Stromal cell of bone marrow (primary cell): ENCODE results near the gene SMARCD3.

Source experiments
- DNase-seq: peaks from one replicate; pipeline ENCODE4 v3.0.0-alpha.2; 2012; ENCODE audit warnings: low read depth

The SMARCD3 gene

GRCh38 chr7:151236406-151236805 is 12.1 kb downstream of the SMARCD3 start:
- no peak for DNase-seq

- no peak for DNase-seq
Measured at GRCh38 chr7:151235091-151235787, 13.3 kb downstream of the SMARCD3 start.

DNA sequence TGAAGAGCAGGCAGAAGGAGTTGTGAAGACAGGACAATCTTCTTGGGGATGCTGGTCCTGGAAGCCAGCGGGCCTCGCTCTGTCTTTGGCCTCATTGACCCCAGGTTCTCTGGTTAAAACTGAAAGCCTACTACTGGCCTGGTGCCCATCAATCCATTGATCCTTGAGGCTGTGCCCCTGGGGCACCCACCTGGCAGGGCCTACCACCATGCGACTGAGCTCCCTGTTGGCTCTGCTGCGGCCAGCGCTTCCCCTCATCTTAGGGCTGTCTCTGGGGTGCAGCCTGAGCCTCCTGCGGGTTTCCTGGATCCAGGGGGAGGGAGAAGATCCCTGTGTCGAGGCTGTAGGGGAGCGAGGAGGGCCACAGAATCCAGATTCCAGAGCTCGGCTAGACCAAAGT is 14.7 kb downstream of the SMARCD3 start:
- DNase-seq = no peak

- peak; percentile 65 for DNase-seq
Measured at GRCh38 chr7:151232917-151233701, 15.4 kb downstream of the SMARCD3 start.

DNA sequence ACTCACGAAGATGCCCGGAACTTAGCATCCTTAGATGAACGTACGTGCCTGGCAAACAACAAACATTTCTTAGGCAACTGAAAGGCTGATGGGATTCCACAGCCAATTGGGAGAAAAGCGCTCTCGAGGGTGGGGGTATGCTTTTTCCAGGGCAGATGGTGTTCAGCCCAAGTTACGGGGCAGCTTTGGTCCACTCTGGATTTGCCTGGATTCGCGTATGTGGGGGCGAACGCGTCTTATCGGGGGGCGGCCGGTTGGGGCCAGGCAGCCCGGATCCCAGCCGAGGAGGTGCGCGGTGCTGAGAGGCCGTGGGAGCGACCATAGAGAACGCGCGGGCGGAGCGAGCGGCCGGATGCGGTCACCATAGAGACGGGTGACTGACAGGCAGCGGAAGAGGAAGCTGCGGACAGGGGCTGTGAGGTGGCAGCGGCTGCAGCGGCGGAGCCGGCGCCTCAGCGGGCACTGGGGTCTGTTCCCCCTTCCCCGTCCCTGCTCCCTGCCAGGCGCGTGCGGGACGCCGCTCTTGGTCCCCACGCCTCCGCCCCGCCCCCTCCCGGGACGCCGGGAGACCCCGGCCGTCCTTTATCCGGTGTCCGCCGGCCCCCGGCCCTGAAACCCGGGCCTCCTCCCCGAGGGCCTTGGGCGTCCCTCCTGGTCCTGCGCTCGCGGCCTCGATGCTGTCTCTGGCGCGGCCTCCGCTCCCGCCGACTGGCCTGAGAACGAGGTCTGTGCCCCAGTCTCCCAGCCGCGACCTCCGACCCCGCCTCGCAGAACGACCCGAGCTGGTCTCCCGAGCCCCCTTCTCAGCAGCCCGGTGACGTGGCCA is 16.2 kb downstream of the SMARCD3 start, which contains the start of gene CHPF2:
TSS of gene CHPF2 (plus strand) at position 393 of the 826 bp plus-strand sequence. CDS start 1,529 bp downstream, outside the sequence.
- DNase-seq = peak; percentile 74

DNA sequence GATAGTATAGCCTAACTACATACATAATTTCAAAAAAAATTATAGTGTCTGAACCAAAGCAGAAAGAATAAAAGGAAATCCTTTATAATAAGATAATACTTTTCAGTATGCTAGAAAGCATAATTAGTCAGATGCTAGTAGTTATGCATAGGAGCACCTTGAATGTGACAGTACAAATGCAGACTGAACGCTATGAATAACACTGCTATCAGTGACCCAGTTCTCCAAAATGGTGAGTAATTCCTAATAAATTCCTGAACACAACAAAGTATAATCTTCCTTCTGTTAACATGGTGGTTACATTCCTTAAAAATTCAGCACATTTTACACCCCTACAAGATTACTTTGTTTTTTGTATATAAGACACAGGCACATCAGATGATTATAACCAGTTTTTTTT is 17.4 kb downstream of the SMARCD3 start:
- DNase-seq = no peak

DNA sequence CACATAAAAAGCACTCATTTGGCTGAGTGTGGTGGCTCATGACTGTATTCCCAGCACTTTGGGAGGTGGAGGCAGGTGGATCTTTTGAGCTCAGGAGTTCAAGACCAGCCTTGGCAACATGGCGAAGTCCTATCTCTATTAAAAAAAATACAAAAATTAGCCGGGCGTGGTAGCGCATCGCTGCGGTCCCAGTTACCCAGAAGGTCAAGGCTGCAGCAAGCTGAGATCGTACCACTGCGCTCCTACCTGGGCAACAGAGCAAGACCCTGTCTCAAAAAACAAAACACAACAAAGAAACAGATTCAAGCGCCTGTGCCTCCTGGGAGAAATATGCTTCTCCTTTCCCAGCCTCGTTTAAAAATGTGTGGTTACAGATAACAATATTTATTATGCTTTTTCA is 19.2 kb downstream of the SMARCD3 start:
- DNase-seq = no peak

DNA sequence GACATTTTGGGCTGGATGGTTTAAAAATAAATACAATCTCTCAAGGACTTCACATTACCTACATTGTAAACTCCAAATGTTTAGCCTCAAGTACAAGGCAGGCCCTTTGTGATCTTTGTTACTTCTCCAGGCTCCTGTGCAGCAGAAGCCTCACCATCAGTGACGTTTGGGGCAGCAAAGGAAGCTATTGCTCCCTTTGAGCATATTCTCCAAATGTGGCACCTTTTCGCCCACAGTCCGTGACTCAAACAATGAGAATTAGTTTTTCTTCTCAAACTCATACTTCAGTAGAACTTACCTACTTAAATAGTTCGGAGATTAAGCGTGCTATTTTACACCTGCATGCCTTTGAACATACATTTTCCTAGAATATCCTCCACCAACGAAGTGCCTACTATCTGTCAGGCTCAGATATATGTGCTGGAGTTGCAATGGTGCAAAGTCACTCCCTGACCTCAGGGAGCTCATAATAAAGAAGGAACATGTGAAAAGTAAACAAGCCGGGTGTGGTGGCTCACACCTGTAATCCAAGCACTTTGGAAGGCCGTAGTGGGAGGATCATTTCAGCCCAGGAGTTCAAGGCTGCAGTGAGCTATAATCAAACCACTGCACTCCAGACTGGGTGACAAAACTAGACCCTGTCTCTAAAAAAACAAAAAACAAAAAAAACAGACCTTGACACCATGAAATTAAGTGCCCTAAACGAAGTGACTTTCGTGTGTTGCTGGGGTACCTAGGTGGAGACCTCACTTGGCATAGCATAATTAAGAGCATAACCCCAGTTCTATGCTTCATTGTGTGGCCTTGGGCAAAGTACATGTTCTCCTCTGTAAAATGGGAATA is 20.2 kb downstream of the SMARCD3 start:
- no peak for DNase-seq

DNA sequence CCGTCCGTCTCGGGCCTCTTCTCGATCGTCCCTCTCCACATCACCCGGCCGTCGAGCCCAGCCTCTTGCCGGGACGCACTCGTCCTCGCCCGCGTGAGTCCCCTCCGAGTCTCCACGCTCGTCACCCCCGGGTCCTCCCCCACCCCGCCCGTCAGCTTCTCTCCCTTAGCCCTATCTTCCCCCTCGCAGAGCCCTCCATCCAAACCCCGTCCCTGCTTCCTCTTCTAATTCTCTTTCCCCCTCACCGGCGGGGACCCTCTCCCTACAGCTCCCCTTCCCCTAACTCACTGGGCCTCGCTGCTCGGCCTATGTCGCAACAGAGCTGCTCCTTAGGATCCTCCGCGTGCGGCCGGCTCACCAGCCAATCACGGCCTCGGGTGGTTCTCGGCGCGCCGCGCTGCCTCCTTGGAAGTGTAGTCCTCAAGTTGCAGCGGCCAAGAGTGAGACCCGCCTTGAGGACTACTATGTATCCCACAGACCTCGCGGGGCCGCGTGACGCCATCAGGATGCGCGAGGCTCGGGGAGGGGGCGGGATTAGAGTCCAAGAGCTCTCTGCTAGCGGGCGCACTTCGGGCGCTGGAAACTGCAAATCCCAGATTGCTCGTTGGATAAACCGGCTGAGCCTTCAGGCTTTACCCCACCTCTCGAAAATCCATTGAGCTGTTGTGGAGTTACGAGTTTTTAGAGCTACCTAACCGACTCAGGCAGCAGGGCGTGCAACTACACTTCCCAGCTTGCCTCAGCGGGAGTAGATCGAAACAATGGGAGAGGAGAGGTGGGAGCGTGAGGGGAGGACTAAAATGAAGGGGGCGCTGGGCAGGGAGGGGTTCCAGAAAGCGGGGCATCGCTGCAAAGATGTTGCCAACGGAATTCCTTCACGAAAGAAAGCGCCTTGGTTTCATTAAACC is 21.4 kb downstream of the SMARCD3 start, which contains the start of gene ABCF2:
TSS of gene ABCF2 (minus strand) at position 331 of the 908 bp plus-strand sequence. CDS start 747 bp downstream, outside the sequence.
- peak; percentile 99 for DNase-seq

DNA sequence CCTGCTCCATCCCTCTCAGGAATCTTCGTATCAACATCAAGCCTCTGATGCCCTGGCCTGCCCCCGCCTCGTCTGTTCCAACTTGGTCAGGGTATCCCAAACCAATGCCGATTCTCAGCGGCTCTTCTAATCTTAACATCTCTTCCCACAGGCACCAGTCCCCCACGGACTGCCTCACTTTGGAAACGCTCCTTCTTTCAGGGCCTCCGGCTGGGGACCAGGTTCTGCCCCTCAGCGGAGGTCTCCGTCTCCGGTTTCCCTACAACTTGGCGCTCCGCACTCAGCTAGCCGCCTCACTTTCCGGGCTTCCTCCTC is 22.0 kb downstream of the SMARCD3 start:
- no peak for DNase-seq

DNA sequence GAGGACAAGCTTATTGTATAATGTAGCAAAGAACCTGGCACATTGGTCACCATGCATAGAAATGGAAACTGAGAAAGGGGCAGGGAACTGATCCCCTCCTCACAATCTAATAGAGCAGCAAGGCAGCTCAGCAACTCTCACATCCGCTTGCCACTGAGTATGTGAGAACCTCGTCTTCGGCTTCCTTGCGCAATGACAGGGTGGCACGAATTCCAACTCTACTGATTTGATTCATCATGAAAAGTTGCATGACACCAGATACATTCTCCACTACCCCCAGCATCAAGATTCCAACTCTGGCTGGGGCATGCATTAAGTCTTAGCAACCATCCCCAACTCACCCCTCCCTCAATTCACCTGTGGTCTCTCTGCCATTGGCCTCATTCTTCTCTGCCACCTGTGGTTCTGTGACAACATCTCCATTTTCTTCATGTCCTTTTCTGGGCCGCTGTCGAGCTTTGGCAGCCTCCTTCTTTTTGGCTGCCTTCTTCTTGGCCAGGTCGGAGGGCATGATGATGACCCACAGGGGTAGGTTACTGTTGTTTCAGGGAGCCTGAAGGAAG is 22.5 kb downstream of the SMARCD3 start:
- no peak for DNase-seq

- no peak for DNase-seq
Measured at GRCh38 chr7:151223728-151224127, 24.8 kb downstream of the SMARCD3 start.

DNA sequence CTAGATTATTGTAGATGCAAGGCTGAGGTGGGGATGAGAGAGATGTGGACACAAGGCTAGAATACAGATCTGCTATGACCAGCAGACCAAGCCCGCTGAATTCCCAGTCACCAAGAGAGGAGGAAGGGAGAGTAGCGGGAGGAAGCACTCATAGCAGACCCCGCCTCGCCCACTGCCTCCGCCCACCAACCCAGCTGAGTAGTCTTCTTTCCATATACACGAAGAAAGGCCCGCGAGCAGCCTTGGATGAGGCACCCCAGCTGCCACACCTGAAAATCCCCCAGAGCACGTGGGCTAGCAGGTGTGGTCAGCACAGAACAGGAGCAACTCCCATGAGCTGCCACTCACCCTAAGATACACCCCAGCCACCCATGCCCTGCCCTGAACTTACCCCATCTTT is 30.3 kb downstream of the SMARCD3 start:
- DNase-seq = no peak

- no peak for DNase-seq
Measured at GRCh38 chr7:151215396-151215795, 33.1 kb downstream of the SMARCD3 start.

DNA sequence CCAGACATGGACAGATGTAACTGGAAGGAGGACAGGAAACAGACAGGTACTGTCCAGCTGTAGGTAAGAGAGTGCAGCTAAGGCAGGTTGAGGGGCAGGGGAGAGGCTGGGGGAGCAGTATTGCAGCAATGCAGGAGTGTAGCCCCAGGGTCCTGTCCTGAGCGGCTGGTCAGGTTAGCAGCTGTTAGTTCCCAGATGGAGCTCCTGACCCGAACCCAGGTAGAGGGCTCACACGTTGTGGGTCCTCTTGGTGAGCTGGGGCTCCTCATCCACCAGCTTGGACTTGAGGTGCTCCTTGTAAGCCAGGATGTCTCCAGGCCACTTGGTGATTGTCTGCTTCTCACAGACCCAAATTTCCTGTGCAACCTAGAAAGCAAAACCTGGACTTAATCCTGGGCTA is 34.7 kb downstream of the SMARCD3 start:
- DNase-seq = no peak

DNA sequence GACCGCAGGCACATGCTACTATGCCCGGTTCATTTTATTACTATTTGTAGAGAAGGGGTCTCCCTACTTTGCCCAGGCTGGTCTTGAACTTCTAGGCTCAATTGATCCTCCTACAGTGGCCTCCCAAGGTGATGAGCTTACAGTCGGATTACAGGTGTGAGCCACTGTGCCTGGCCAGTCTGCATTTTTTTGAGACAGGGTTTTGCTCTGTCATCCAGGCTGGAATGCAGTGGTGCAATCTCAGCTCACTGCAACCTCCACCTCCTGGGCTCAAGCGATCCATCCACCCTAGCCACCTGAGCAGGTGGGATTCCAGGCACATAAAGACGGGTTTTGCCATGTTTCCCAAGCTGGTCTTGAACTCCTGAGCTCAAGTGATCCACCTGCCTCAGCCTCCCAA is 35.9 kb downstream of the SMARCD3 start:
- DNase-seq = no peak

DNA sequence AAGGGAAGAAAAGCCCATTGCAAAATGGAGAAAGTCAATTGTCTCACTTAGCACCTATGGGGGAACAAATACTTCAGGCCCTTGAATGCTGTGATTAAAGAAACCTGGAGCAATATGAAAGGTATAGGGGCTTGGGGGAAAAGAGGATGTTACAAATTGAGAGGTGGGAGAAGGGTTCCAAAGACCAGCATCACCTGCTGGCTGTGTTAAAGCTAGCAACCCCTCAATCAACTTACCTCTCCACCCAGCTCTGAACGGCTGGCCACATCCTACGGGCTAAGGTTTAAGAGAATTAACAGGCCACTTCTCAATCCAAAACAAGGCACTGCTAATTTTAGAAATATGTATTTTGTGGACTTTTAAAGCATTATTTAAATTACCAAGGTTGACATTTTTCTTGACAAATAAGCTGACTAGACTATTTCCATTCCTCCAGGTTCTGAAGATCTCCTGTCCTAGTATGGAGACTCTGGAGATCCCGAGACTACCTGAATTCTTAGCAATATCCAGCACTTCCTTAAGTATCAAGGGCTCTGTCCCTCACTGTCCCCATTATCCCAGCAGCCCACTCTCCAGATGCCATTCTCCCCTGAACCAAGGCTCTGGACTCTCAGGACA is 37.2 kb downstream of the SMARCD3 start:
- DNase-seq = no peak

DNA sequence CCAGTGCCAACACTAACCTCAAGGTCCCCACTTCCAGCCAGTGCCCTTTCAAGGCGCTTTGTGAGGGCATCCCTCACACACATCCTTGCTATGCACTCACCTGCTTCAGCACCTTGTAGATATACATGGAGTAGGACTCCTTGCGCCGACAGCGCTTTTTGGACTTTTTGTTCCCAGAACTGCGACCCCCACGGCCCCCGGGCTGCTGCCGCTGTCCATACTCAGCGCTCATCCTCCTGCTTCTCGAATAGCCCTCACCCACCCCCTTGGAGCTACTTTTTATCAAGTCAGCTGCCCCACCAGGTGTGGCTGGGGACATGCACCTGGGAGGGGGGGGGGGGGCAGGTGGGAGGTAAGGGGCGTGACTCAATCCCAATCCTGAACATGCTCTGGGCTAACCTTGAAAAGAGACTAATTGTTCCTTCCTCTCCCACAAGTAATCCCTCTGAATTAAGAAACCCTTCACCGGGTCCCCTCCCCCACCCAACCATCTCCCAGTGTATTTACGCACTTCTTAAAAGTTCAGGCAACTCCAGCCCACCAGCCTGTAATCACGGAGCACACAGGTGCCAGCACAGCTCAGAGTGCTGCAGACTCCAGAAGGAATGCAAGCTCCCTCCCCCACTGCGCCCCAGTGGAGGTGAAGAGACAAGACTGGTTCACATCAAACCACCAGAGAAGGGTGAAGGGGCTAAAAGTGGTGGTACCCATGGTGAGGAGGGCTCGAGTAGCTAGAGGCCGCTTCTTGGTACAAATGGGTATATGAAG is 38.2 kb downstream of the SMARCD3 start, which contains the start of gene H2BK1:
TSS of gene H2BK1 (minus strand) at position 402 of the 768 bp plus-strand sequence. CDS start at position 232, 170 bp downstream.
- DNase-seq = no peak

DNA sequence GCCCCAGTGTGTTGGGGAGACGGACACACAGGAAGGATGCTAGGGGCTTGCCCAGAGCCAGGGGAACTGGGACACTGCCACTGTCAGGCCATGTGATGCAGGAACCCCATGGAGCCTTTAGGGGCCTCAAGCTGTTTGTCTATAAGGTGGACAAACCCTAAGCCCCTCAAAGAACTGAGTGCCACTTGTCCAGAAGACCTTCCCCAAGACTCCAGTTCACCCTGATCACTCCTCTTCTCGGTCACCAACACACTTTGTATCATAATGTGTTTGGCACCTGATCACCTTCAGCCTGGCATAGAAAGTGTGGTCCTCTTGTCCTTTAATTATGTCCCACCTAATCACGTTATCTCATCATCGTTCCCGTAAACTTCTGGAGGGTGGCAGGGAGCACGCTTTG is 38.9 kb downstream of the SMARCD3 start:
- no peak for DNase-seq
